GM21381 (cell line): ENCODE data around the gene TUBA8.
"Not testable (repeated sequence)": the region's sequence is repeated elsewhere in the genome, so short reads cannot be mapped to it uniquely, and the experiment has no call there.

Source experiments
- ATAC-seq: cut with Tn5 transposase; IDR thresholded peaks from one replicate; pipeline ENCODE4 v1.9.1; 2021; ENCODE audit warnings: mild to moderate bottlenecking, moderate library complexity; ENCODE audit not compliant: unreplicated experiment

The TUBA8 gene

DNA sequence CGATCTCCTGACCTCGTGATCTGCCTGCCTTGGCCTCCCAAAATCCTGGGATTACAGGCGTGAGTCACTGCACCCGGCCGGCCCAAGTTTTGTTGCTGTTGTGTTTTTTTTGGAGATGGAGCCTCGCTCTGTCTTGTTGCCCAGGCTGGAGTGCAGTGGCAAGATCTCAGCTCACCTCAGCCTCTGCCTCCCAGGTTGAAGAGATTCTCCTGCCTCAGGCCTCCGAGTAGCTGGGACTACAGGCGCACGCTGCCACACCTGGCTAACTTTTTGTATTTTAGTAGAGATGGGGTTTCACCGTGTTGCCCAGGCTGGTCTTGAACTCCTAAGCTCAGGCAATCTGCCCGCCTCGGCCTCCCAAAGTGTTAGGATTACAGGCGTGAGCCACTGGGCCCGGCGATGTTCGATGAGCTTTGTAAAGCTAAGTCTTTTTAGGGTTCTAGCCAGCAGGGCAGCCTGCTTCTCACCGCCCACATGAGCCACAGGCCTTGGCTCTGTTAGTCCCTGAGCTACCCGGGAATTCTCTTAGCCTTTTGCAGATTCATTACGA is 12.9 kb downstream of the TUBA8 start:
- not testable (repeated sequence) for ATAC-seq

DNA sequence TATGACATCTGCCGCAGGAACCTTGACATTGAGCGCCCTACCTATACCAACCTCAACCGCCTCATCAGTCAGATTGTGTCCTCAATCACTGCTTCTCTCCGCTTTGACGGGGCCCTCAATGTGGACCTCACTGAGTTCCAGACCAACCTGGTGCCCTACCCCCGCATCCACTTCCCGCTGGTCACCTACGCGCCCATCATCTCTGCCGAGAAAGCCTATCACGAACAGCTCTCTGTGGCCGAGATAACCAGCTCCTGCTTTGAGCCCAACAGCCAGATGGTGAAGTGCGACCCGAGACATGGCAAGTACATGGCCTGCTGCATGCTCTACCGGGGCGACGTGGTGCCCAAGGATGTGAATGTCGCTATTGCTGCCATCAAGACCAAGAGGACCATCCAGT is 16.0 kb downstream of the TUBA8 start:
- no peak for ATAC-seq

DNA sequence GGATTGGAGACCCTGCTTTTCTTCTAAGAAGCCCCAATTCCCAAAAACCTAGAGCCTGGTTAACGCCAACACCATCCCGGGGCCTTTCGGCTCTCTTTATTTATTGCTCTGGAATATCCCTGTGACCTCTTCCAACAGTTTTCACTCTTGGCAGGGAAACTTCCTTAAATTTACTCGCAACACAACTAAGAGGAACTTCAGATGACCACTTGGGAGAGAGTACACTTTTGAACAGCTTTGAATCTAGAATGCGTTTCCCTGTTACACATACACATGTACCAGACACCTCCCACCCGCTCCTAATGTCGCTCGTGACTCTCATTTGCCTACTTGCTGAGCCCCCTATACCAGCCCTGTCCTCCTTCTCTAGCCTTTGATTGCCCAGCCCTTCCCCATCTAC is 19.4 kb downstream of the TUBA8 start:
- no peak for ATAC-seq

GRCh38 chr22:18130699-18131429 is 20.3 kb downstream of the TUBA8 start:
- ATAC-seq: no peak

DNA sequence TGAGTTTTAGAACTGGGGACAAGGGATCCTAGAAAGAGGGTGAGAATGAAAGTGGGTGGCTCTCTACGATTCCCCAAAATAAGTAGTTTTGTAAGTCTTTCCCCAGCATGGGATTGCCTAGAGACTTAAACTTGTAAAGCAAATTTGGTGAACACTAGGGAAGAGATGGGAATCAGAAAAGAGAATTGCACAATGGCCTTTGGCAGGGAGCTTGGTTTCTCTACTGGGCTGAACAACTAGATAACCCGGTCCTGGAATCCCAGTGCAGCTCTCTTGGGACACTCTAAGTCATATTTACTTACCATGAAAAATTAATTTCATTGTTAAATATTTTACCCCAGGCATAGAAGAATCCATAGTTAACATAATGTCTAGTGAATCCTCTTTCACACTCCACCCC is 22.8 kb downstream of the TUBA8 start:
- no peak for ATAC-seq

DNA sequence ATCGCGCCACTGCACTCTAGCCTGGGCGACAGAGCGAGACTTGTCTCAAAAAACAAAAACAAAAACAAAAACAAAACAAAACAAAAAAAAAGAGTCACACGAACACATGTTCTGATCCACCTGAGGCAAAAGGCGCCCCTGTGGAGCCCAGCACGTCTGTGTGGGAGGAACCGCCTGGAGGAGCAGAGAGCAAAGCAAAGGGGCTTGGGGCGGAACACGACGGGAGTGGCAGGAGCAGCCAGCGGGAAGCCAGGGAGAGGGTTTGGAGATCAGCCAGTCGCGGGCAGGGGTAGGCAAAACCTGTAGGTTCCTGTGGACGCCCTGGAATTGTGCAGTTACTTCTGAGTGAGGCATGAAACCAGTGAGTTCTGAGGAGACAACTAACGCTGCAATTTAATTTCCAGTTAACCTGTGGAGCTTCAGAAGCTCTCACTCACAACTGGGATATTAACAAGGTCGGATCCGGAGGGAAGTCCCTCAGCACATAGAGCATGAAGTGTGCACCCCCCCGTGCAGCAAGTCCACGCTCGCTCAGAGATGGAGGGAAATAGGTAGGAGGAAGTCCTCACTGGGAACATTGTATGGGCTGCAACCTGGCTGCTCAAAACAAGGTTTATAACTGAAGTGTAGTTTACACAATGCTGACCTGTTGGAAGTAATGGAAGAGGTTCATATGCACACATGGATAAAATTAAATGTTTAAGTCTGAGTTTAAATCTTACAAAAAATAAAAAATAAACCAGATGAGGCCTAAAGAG is 26.1 kb downstream of the TUBA8 start:
- ATAC-seq: no peak

GRCh38 chr22:18141004-18141403 is 30.4 kb downstream of the TUBA8 start:
- not testable (repeated sequence) for ATAC-seq

DNA sequence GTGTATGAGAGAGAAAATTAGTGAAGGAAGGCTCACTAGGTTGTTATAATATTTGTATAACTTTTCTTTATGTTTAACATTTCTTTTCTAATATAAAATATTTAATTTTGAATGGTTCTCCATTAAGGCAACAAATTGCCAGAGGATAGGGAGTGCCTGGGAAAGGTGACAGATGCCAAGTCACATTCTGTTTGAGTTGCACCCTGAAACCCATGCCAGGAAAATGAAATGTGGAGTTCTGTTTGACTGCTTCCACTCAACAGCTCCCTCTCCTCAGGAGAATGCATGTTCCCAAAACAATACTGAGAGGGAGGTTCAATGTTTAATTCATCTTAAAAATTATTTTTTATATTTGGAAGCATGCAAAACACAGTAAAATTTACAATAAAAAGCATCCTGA is 33.5 kb downstream of the TUBA8 start:
- ATAC-seq: no peak

GRCh38 chr22:18145676-18146388 is 35.2 kb downstream of the TUBA8 start:
- no peak for ATAC-seq

DNA sequence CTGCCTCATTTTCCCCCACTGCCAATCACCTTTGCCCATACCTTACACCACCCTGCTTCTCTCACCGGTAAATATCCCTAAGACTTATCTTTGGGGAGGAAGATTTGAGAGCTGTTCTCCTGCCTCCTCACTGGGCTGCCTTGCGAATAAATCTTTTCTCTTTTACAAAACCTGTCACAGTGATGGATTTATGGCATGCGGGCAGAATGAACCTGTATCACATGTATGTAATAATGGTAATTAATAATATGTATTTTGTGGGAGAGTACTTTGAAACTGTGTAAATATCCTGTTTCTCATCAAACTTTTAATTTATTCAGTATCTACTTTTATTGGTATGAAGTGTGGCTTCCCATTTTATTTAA is 35.8 kb downstream of the TUBA8 start:
- no peak for ATAC-seq

- ATAC-seq: no peak
Observed at GRCh38 chr22:18147791-18148190, 37.2 kb downstream of the TUBA8 start.

DNA sequence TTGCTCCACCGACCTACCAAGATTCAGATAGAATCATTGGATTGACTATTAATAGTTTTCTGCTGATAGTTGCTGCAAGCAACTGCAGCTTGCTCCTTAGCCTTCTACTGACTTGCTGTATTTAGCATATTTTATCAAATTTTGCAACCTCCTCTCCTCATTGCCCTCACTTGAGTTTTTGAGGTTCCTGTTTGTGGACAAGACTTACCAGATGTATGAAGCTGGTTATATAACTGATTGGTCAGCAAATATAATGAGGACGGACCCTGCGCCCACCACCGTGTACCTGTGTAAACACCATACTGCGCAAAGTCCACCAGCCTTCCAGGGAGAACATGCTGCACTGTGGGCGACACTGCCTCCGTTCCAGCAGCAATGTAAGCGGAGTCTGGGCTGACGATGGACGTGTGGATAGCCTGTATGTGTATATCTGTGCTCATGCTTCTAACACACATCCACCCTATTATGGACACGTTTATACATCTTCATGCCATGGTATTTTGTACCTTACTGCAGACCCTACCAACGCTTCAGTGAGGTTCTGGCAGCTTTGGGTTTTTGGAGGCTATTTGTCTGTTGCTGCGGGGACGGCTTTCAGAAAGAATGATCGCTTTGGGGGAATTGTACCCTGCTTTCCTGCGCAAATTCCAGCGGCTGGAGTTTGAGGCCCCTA is 37.8 kb downstream of the TUBA8 start:
- ATAC-seq: no peak

GRCh38 chr22:18152519-18152918 is 41.9 kb downstream of the TUBA8 start:
- no peak for ATAC-seq

DNA sequence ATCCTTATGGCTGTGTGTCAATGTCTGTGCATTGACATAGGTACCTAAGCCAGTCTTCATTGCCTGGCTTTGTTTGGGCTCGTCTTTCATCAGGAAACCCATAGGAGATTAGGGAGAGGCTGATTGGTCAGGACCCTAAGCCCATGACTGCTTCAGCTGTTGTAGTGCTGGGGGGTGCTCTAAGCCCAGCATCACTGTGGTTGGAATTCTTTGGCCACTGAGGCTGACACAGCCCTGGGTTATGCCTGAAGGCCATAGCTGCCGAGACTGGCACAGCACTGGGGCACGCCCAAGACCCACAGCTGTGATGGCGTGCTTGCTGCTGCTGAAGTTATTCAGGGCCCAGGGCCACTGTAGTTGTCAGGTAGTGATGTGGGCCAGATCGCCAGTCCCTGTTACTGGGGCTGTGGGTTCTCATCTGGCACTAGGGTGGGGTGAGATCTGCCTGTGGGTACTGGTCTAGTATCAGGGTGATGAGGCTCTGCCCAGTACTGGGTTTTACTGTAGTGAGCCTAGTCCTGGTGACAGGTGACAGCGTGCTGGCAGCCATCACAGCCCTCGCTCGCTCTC is 44.3 kb downstream of the TUBA8 start:
- ATAC-seq: no peak

GRCh38 chr22:18155546-18155945 is 44.9 kb downstream of the TUBA8 start:
- not testable (repeated sequence) for ATAC-seq

DNA sequence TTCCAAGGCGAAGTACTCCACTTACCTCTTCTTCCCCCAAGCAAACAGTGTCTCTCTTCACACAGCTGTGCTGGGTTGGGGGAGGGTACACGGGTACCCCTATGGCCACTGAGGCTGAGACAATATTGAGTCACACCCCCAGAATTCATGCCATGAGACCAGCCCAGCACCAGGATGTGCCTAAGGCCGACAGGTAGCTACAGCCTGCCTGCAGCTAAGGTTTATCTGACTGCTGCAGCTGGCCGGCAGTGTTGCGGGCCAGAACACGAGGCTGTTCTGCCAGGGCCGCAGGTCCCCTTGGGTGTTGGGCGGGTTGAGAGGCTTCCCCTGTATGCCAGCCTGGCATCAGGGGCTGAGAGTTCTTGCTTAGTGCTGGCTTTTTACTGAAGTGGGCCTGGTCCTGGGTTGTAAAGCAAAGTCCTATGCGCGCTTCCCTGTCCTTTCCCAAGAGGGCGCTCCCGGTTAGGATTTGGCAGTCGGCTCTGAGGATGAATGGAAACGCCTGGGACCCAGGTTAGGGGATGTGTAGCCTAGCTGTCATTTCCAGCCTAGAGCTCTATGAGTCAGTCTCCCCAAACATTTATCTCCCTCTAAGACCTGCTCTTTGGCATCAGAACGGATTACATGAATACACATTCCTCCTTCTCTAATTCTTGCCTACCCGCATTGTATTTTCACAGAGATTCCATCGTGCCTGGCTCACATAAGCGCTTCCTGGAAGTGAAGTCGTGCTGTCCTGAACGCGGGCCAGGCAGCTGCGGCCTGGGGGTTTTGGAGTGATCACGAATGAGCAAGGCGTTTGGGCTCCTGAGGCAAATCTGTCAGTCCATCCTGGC is 46.5 kb downstream of the TUBA8 start:
- ATAC-seq: no peak

DNA sequence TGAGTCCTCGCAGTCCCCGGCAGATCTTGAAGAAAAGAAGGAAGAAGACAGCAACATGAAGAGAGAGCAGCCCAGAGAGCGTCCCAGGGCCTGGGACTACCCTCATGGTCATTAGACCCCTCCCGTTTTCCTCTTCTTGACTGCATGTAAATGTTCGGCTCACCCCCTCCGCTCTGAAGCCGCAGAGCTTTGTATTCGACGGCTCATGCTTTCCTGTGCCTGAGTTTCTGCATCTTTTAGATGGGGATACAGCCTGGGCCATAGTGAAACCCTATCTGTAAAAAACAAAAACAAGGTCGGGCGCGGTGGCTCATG is 47.1 kb downstream of the TUBA8 start:
- no peak for ATAC-seq

- ATAC-seq: not testable (repeated sequence)
Observed at GRCh38 chr22:18160641-18161040, 50.0 kb downstream of the TUBA8 start.

- ATAC-seq: not testable (repeated sequence)
Observed at GRCh38 chr22:18163843-18164242, 53.2 kb downstream of the TUBA8 start.

- ATAC-seq: not testable (repeated sequence)
Observed at GRCh38 chr22:18164584-18164983, 54.0 kb downstream of the TUBA8 start.
